Measurements from ENCODE around the gene PRM2. TPM values are rescaled to one million over a fixed set of nuclear protein-coding genes. Genes with fewer than 3 reads are reported as not detected.

The PRM2 gene
- total and polyA plus RNA-seq, 2 donors (not counting 3 experiments of a cell fraction or from before 2014, with no cell fraction given) = not detected

DNA sequence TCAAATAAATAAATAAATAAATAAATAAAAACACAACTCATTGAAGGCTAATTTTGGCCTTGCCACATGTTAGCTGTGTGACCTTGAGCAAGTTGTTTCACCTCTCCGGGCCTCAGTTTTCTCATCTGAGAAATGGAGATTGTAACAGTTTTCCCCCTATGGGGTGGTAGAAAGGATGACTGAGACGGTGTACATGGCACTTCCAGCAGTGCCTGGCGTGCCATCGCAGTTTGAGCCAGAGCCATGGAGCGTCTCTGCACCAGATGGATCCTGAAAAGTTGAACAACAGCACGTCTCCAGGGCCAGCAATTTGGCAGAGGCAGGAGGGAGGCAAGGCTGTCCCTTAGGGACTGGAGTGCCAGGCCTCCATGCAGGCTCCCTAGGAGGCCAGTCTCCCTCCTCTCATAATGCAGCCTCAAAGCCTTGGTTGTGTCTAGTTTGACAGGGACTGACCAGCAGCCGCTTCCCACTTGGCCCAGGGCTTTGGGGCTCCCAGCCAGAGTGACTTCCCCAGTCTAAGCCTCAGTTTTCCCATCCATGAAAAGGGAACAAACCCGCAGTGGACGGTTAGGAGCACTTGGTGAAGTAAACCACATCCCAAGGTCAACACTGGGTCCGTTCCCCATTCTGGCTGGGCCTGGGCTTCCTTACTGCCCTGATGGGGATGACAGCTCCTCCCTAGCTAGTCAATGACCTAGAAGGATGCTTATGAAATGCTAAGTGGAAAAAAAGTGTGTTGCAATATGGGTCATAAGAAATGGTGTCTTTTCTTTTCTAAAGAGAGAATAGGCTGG lies 39.6 kb downstream of the PRM2 start:
- no peaks in the 10 kb centered on the region for H3K27me3 ChIP-seq (ENCODE audit: control insufficient read depth in 2 of 2, insufficient read depth in 2 of 2, low read length in 2 of 2)
- H4K20me1 ChIP-seq (replicated peaks; ENCODE audit: control insufficient read depth, extremely low read depth, insufficient read depth, low read length) = no peaks in the 10 kb centered on the region
- H2AFZ ChIP-seq (ENCODE audit: low read depth, low read length) = no peak overlapping the region
- no peak for TF ChIP-seq JUN (IDR thresholded peaks at IDR 0.05; ENCODE audit: borderline replicate concordance, insufficient read depth, insufficient read length, low read depth)
- no peak for TF ChIP-seq EZH2 (IDR thresholded peaks at IDR 0.05; ENCODE audit: borderline replicate concordance, low read depth, low read length, severe bottlenecking)
- TF ChIP-seq POLR2AphosphoS5 (IDR thresholded peaks at IDR 0.05; ENCODE audit: insufficient read depth, low read depth, low read length) = no peak
- no peak for TF ChIP-seq MYC (IDR thresholded peaks at IDR 0.05; ENCODE audit: low read depth, low read length)
- TF ChIP-seq POLR2A (IDR thresholded peaks at IDR 0.05; ENCODE audit: low read depth, low read length) = no peak
- TF ChIP-seq, protein P1, sequence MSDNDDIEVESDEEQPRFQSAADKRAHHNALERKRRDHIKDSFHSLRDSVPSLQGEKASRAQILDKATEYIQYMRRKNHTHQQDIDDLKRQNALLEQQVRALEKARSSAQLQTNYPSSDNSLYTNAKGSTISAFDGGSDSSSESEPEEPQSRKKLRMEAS (IDR thresholded peaks at IDR 0.05; ENCODE audit: insufficient read depth, insufficient read length) = no peak
- no peak for TF ChIP-seq FOS (IDR thresholded peaks at IDR 0.05; ENCODE audit: borderline replicate concordance, insufficient read depth, low read length)
- TF ChIP-seq, protein P2, sequence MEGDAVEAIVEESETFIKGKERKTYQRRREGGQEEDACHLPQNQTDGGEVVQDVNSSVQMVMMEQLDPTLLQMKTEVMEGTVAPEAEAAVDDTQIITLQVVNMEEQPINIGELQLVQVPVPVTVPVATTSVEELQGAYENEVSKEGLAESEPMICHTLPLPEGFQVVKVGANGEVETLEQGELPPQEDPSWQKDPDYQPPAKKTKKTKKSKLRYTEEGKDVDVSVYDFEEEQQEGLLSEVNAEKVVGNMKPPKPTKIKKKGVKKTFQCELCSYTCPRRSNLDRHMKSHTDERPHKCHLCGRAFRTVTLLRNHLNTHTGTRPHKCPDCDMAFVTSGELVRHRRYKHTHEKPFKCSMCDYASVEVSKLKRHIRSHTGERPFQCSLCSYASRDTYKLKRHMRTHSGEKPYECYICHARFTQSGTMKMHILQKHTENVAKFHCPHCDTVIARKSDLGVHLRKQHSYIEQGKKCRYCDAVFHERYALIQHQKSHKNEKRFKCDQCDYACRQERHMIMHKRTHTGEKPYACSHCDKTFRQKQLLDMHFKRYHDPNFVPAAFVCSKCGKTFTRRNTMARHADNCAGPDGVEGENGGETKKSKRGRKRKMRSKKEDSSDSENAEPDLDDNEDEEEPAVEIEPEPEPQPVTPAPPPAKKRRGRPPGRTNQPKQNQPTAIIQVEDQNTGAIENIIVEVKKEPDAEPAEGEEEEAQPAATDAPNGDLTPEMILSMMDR (IDR thresholded peaks at IDR 0.05; ENCODE audit: extremely low read depth in 1 of 2, insufficient read depth in 1 of 2, low read depth in 1 of 2, low read length in 2 of 2) = no peak
- no peak for TF ChIP-seq GATA2 (IDR thresholded peaks at IDR 0.05; ENCODE audit: insufficient read depth, insufficient read length, low read depth, low read length)
- no peak overlapping the region for H3K9ac ChIP-seq (replicated peaks; ENCODE audit: extremely low read depth, insufficient read depth, low read length)
- dilution Hi-C loops (cut with MboI; ENCODE audit: extremely low pct_ligation_motif_present, low sequenced_read_pairs) (no loop called here), intact Hi-C loops (cut with micrococcal nuclease) (no loop called here)
- H3K9me3 ChIP-seq (replicated peaks; ENCODE audit: control insufficient read depth, insufficient read depth, low read length) = no peaks in the 10 kb centered on the region
- H3K9me1 ChIP-seq (replicated peaks; ENCODE audit: control insufficient read depth, extremely low read depth, insufficient read depth, low read length) = no peaks in the 10 kb centered on the region
- H3K36me3 ChIP-seq (ENCODE audit: control insufficient read depth in 2 of 2, extremely low read depth in 1 of 2, insufficient read depth in 2 of 2, low read length in 2 of 2) = no peaks in the 10 kb centered on the region
- H3K79me2 ChIP-seq (ENCODE audit: control insufficient read depth, insufficient read depth, low read length) = no peaks in the 10 kb centered on the region
- CTCF ChIA-PET = no interaction called here
- FAIRE-seq (no peak), DNase-seq (ENCODE audit: low read depth, low spot score) (no peak)
- POLR2A ChIA-PET = no interaction called here
- no peaks in the 10 kb centered on the region for H3K4me1 ChIP-seq (ENCODE audit: control insufficient read depth, extremely low read depth, insufficient read depth, low read length)
- no peak overlapping the region for H3K4me3 ChIP-seq (replicated peaks in 1 of 3; ENCODE audit: insufficient read depth in 1 of 3, low read depth in 1 of 3, low read length in 3 of 3)
- no peak overlapping the region for H3K27ac ChIP-seq (ENCODE audit: insufficient read depth, low read depth, low read length)
- BruUV-seq (replicated peaks) = no TSS peak
- no peak overlapping the region for H3K4me2 ChIP-seq (ENCODE audit: insufficient read depth, low read length)

Data from endothelial cell of umbilical vein (primary cell).